Stimulated activated CD4-positive, alpha-beta T cell treated with anti-CD3 and anti-CD28 coated beads, Interleukin-15, amount 100 ng/mL, for 1 hour (primary cell): ENCODE data around the gene GATA6.

Experiments used
- DNase-seq, 2 donors: peaks; one replicate each; pipeline ENCODE4 v3.0.0-alpha.2; 2020; ENCODE audit warnings: low read depth in 1 of 2, low spot score in 1 of 2

Gene GATA6

GRCh38 chr18:22169011-22169888, at the start of gene GATA6:
Gene GATA6, plus strand, starts transcription at chr18:22169589. Its CDS starts 1,556 bp downstream, at chr18:22171145.
- DNase-seq = no peak

DNA sequence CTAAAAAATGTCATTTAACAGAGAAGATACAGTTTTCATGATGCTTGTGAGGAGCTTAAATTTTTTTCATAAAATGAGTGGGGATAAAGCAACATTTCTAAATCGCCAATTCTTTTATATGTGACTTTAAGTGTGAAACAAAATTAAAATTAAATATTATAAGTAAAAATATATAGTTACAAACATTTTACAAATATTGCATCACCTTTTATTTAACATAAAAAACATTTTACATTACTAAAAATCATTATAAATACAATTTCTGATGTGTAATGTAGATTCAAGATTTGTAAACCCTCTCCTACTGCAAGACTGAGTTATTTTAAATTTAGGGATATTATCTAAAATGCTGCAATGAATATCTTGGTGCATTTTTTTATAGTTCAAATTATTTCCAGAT, 44.4 kb upstream of the GATA6 start:
- DNase-seq = no peak

- no peak for DNase-seq
Measured at GRCh38 chr18:22128954-22129353, 40.4 kb upstream of the GATA6 start.

- DNase-seq = no peak
Measured at GRCh38 chr18:22129778-22130177, 39.6 kb upstream of the GATA6 start.

DNA sequence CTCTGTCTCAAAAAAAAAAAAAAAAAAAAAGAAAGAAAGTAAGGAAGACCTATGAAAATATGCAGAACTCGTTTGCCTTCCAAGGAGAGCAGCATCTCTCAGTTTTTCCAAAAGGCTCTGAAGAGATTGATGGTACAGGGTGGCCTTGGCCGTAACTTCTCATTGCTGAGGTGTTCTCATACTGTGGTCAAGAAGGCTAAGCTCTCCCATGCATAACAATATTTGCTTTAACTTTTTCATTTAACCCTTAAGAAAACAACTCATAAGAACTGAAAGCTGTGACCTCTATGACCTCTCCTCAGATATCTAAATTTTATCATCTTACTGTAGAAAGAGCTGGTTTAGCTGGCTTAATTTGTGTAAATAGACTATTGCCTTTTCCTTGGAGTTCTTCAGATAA, 37.1 kb upstream of the GATA6 start:
- DNase-seq = no peak

DNA sequence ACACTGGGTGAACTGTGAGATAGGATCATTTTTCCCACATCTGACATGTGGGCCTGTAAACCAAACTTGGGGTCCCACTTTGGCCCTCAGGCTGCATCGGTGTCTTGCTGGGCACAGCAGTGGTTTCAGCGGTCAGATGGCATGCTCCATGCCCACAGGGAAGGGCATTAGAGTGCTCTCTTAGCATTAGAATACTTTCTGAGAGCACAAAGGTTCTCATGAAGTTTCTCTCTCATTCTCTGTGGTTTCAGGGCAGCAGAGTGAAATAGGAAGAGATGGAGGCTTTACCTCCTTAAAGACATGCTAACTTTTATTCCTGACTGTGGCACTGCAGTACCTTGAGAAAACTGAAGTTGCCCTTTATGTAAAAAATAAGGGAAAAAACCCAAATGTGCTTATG, 36.6 kb upstream of the GATA6 start:
- DNase-seq = no peak

DNA sequence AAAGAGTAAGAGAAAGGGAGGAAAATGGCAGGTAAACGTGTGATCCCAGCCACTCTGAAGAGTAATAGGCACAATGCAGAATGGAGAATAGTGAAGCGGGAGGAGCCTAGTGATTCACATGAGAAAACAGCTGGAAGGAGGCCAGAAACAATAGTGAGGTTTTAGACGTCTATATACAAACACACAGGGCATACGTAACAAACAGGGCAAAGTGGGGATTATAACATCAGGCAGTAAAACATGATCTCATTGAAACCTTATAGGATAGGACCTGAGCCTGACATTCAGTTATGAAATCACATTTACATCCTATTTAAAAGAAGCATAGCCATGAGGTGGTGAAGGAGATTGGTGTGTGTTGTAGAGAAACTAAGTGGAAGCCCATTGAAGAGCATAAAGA, 33.0 kb upstream of the GATA6 start:
- no peak for DNase-seq

GRCh38 chr18:22141211-22141610, 28.2 kb upstream of the GATA6 start:
- DNase-seq = no peak

- no peak for DNase-seq
Measured at GRCh38 chr18:22143347-22144340, 25.7 kb upstream of the GATA6 start.

GRCh38 chr18:22145160-22145559, 24.2 kb upstream of the GATA6 start:
- no peak for DNase-seq

GRCh38 chr18:22149710-22150109, 19.7 kb upstream of the GATA6 start:
- no peak for DNase-seq

DNA sequence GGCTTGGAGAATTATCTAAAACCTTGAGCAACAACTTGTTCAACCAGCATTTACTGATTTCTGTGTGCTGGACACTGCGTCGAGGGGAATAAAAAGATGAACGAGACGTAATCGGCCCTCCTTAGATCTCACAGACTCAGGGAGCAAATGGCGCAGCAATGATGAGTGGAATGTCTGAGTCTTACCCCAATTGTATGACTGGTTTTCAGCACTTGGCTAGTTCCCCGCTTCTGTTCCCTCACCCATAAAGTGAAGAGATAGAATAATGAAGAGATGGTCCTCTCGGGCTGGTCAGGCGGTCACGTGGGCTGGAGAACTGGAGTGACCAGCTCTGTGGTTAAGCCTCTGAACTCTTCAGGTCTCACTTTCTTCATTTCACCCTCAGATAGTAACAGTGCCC, 17.3 kb upstream of the GATA6 start:
- no peak for DNase-seq

DNA sequence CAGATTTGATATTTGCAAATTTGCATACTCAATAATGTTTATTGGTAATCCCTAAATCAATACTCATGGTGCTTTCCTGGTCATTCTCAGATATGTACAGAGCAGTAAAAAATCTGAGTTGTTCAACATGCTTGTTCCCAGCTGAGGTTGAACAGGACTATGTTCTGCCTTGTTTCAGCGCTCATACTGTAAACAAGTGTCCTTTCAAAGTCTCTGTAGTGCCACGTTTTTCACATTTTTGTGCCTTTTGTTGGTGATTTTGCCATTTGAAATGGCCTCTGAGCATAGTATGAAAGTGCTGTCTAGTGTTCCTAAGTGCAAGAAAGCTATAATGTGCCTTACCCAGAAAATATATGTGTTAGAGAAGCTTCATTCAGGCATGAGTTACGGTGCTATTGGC, 16.0 kb upstream of the GATA6 start:
- no peak for DNase-seq

GRCh38 chr18:22155584-22155983, 13.8 kb upstream of the GATA6 start:
- no peak for DNase-seq

DNA sequence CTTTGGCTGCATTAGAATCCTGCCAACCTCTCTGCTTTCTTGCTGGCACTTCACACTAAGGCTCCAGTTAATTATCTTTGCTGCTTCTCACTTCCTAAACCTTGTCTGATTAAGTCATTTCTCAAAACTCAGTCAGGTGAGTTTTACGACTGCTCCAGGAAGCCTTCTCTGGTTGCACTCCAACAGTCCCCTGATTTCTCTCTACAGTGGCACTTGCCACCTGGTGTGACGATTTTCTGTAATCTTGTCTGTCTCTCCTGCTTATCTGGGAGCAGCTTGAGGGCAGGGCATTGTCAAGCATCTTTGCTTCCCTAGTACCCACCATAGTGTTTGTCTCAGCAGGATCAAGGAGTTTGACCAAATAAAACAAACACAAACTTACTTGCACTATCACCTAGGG, 10.4 kb upstream of the GATA6 start:
- DNase-seq = no peak

DNA sequence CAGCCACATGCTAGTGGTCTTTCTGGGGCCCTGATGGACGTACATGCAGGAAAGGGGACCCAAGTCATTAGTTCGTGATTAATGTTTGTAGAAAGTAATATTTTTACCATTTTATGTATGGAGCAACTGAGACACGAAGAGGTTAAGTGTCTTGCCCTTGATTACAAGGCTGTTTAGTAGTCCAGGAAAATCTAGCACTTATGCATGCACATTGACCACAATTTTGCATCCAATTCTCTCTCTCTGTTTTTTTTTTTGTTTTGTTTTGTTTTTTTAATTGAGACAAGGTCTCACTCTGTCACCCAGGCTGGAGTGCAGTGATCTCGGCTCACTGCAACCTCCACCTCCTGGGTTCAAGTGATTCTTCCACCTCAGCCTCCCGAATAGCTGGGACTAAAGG, 8.3 kb upstream of the GATA6 start:
- no peak for DNase-seq

DNA sequence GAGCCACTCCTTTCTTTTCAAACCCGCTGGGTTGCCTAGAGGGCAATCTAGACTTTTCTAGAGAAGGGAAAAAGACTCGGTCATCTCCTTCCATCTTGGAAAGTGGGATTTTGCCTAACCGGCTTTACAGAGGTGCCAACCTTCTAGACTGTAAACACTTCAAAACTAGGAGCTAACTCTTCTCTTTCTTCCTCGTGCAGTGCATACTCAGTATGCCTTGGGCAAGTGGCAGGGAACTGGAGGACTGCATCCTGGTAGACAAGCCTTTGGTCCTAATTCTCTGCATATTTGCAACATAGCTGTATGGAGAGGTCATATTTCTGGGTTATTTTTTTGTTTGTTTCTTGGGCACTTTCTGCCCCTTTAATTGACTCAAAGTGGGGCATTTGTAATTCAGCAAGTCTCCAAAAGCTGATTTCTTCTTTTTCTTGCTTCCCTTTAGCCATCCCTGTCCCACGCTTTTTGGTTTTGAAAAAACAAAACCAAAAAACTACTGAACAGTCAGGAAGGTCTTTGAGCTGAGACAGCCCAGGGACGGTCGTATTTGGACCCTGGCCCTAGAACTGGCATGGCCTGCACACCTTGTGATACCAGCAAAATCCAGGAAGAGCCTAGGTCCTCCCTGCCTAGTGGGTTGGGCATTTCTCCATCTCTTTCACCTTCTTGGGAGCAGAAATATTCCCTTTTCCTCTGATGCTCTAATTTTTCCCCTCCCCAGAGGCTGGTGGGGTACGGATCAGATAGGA, 5.8 kb upstream of the GATA6 start:
- no peak for DNase-seq

DNA sequence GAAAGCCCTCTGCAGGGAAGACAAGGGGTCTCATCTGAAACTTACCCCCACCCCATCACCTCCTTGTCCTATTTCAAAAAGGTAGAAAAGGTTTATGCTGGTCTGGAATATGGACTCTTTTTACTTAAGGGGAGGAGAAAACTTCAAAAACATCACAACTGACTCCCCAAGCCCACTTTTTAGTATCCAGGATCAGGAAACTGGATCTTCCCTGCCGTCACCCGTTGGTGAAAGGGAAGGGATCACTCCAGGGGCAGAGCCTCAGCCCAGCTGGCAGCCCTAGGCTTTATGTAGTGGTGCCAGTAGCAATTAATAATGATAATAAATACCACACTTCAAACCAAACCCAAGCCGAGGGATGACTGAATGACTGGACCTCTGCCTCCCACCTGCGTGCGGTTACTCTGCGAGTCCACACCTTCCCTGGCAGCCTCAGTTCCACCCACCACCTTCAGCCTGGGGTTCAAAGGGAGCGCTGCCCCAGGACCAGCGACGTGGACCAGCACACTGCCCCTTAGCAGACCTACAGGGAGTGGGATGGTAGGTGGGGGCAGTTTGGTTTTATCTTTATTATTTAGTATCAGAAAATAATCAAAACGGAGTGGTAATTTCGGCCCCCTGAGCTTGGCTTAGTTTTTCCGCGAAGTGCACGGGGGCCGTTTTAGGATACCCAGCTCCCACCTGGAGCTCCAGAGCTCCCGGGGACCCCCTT, 4.9 kb upstream of the GATA6 start:
- no peak for DNase-seq

DNA sequence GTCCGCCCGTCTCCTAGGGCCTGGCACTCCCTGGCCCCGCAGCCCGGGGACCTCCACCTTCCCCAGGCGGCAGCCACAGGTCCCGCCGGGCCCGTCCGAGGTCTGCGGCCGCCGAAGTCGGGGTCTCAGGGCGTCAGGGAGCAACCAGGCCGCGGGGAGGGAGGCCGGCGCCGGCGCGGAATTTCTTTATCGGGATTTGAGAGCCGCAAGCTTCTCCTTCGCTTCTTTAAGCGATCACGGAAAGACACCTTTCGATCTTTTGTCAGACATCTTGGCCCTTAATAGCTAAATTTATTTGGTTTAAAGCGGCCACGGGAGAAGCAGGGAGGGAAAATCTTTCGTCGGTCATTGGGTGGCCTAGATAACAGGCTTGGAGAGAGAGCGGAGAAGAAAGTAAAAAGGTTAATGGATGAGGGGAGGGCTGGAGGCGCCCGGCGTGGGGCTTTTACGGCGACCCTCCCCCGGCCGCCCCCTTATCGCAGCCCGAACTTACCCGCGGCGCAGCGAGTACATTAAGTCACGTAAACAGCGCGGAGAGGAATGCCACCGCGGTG, 4.3 kb upstream of the GATA6 start:
- no peak for DNase-seq

GRCh38 chr18:22165603-22166068, 3.8 kb upstream of the GATA6 start:
- no peak for DNase-seq
